ENCODE measurements around the gene TUBA4A.

Gene TUBA4A

GRCh38 chr2:219244789-219245147, 8.9 kb downstream of the TUBA4A start:
- no peak for FAIRE-seq
- no peak for DNase-seq (ENCODE audit: low spot score)

- DNase-seq (ENCODE audit: low spot score) = no peak
- no peak for FAIRE-seq
These were observed 10.4 kb downstream of the TUBA4A start for GRCh38 chr2:219243291-219243761.

- DNase-seq (ENCODE audit: low spot score) (no peak), FAIRE-seq (no peak)
These were observed 19.4 kb downstream of the TUBA4A start for GRCh38 chr2:219234331-219234730.

- FAIRE-seq (no peak), DNase-seq (ENCODE audit: low spot score) (peak; percentile 28)
These were observed 23.6 kb downstream of the TUBA4A start for GRCh38 chr2:219230059-219230540.

GRCh38 chr2:219229305-219230058, 24.2 kb downstream of the TUBA4A start, which contains the start of the genes ANKZF1 and ATG9A:
TSS of gene ANKZF1 (plus strand) at chr2:219229806. CDS start at chr2:219230258, 452 bp downstream.
TSS of gene ATG9A (minus strand) at chr2:219229636. CDS start at chr2:219228024, 1,612 bp downstream.
- peak; percentile 73 for FAIRE-seq
- DNase-seq (ENCODE audit: low spot score) = peak; percentile 99

- DNase-seq (ENCODE audit: low spot score) = no peak
These were observed 24.8 kb downstream of the TUBA4A start for GRCh38 chr2:219228911-219229304.

GRCh38 chr2:219228041-219228910, 25.4 kb downstream of the TUBA4A start:
- DNase-seq (ENCODE audit: low spot score) (no peak), FAIRE-seq (no peak)

More at GRCh38 chr2:219228911-219229304, 24.8 kb downstream of the TUBA4A start:
- no peak for FAIRE-seq

- no peak for FAIRE-seq
- no peak for DNase-seq (ENCODE audit: low spot score)
These were observed 28.4 kb downstream of the TUBA4A start for GRCh38 chr2:219225350-219225749.

GRCh38 chr2:219223831-219224610, 29.7 kb downstream of the TUBA4A start:
- DNase-seq (ENCODE audit: low spot score) (no peak), FAIRE-seq (no peak)

- DNase-seq (ENCODE audit: low spot score) (no peak), FAIRE-seq (no peak)
These were observed 31.7 kb downstream of the TUBA4A start for GRCh38 chr2:219221957-219222518.

GRCh38 chr2:219220652-219221402, 32.9 kb downstream of the TUBA4A start:
- FAIRE-seq = no peak

GRCh38 chr2:219219784-219220532, 33.8 kb downstream of the TUBA4A start:
- FAIRE-seq (no peak), DNase-seq (ENCODE audit: low spot score) (no peak)

More at GRCh38 chr2:219220652-219221402, 32.9 kb downstream of the TUBA4A start:
- no peak for DNase-seq (ENCODE audit: low spot score)

GRCh38 chr2:219218732-219219701, 34.7 kb downstream of the TUBA4A start, which contains the start of gene ABCB6:
TSS of gene ABCB6 (minus strand) at chr2:219218958. CDS start at chr2:219218673, 285 bp downstream.
- DNase-seq (ENCODE audit: low spot score) = no peak
- FAIRE-seq = no peak

GRCh38 chr2:219218217-219218731, 35.4 kb downstream of the TUBA4A start:
- no peak for DNase-seq (ENCODE audit: low spot score)
- no peak for FAIRE-seq

GRCh38 chr2:219216535-219216915, 37.2 kb downstream of the TUBA4A start:
- FAIRE-seq = no peak
- no peak for DNase-seq (ENCODE audit: low spot score)

GRCh38 chr2:219215871-219216534, 37.7 kb downstream of the TUBA4A start:
- FAIRE-seq (no peak), DNase-seq (ENCODE audit: low spot score) (no peak)

GRCh38 chr2:219214786-219215185, 38.9 kb downstream of the TUBA4A start:
- no peak for FAIRE-seq
- no peak for DNase-seq (ENCODE audit: low spot score)

Data from urothelium cell line (cell line).